RWPE2 (cell line): ENCODE data around the gene NOVA2.

ENCODE experiments used
- ATAC-seq: fragments of 200-7000 bp; cut with Tn5 transposase; 3 replicates; pipeline ENCODE4 v1.9.1; 2021; ENCODE audit warnings: low read depth
- DNase-seq: peaks from one replicate; pipeline ENCODE4 v3.0.0-alpha.2; 2020; ENCODE audit warnings: low spot score
- H3K27ac ChIP-seq: fragments of 450-650 bp; 2 replicates; pipeline ENCODE4 v1.5.1; 2017; ENCODE audit warnings: mild to moderate bottlenecking; ENCODE audit not compliant: poor library complexity, severe bottlenecking
- H3K27me3 ChIP-seq: fragments of 250-450 bp; sonication (Bioruptor Pico); 2 replicates; pipeline ENCODE4 v1.5.1; 2021; ENCODE audit warnings: mild to moderate bottlenecking, moderate library complexity; ENCODE audit not compliant: insufficient read depth, poor library complexity, severe bottlenecking
- H3K36me3 ChIP-seq: fragments of 250-450 bp; sonication (Bioruptor Pico); 2 replicates; pipeline ENCODE4 v1.5.1; 2020; ENCODE audit warnings: low read depth, mild to moderate bottlenecking, moderate library complexity
- H3K4me1 ChIP-seq: fragments of 250-450 bp; sonication (Bioruptor Pico); 2 replicates; pipeline ENCODE4 v1.5.1; 2021; ENCODE audit warnings: mild to moderate bottlenecking, moderate library complexity; ENCODE audit not compliant: insufficient read depth, poor library complexity, severe bottlenecking
- H3K4me3 ChIP-seq: fragments of 250-450 bp; sonication (Bioruptor Pico); 2 replicates; pipeline ENCODE4 v1.5.1; 2021; ENCODE audit warnings: mild to moderate bottlenecking, moderate library complexity; ENCODE audit not compliant: severe bottlenecking
- H3K9me3 ChIP-seq: fragments of 250-450 bp; sonication (Bioruptor Pico); 2 replicates; pipeline ENCODE4 v1.5.1; 2021; ENCODE audit warnings: mild to moderate bottlenecking, moderate library complexity; ENCODE audit not compliant: severe bottlenecking
- CTCF ChIP-seq: fragments of 450-650 bp; IDR thresholded peaks from one replicate; pipeline ENCODE4 v1.5.1; 2017; ENCODE audit warnings: mild to moderate bottlenecking, moderate library complexity; ENCODE audit not compliant: poor library complexity, severe bottlenecking

The NOVA2 gene

GRCh38 chr19:46021531-46022041 lies 47.9 kb upstream of the NOVA2 start:
- DNase-seq, result no peak
- peak; percentile 56 for ATAC-seq
- Histone ChIP-seq H3K9me3 (no peaks in the 10 kb centered on the region), H3K36me3 (no peaks in the 10 kb centered on the region), H3K4me1 (peaks cover 5% of the 10 kb centered on the region), H3K27me3 (no peaks in the 10 kb centered on the region), H3K4me3 (no peak overlapping the region), H3K27ac (no peak overlapping the region)
- no peak for TF ChIP-seq CTCF

GRCh38 chr19:46020819-46021125 lies 47.1 kb upstream of the NOVA2 start:
- Histone ChIP-seq H3K27ac (no peak overlapping the region), H3K27me3 (peaks cover under 1% of the 10 kb centered on the region), H3K4me3 (no peak overlapping the region), H3K36me3 (no peaks in the 10 kb centered on the region), H3K9me3 (no peaks in the 10 kb centered on the region), H3K4me1 (peaks cover 5% of the 10 kb centered on the region)
- no peak for ATAC-seq
- DNase-seq, result no peak
- no peak for TF ChIP-seq CTCF

GRCh38 chr19:46019270-46019669 lies 45.6 kb upstream of the NOVA2 start:
- peaks cover 5% of the 10 kb centered on the region for H3K27me3 ChIP-seq

GRCh38 chr19:46018729-46019251 lies 45.1 kb upstream of the NOVA2 start:
- no peak for TF ChIP-seq CTCF
- DNase-seq (no peak), ATAC-seq (no peak)
- Histone ChIP-seq H3K4me3 (no peak overlapping the region), H3K9me3 (no peaks in the 10 kb centered on the region), H3K4me1 (peaks cover 5% of the 10 kb centered on the region), H3K27me3 (peaks cover 5% of the 10 kb centered on the region), H3K27ac (no peak overlapping the region), H3K36me3 (no peaks in the 10 kb centered on the region)

More at GRCh38 chr19:46019270-46019669, 45.6 kb upstream of the NOVA2 start:
- no peak for ATAC-seq
- Histone ChIP-seq H3K4me3 (no peak overlapping the region), H3K36me3 (no peaks in the 10 kb centered on the region), H3K4me1 (peaks cover 5% of the 10 kb centered on the region), H3K9me3 (no peaks in the 10 kb centered on the region), H3K27ac (no peak overlapping the region)
- DNase-seq, result no peak
- TF ChIP-seq CTCF, result no peak

GRCh38 chr19:46017874-46018675 lies 44.4 kb upstream of the NOVA2 start:
- no peak for TF ChIP-seq CTCF
- no peak for ATAC-seq
- Histone ChIP-seq H3K9me3 (no peaks in the 10 kb centered on the region), H3K27me3 (peaks cover 5% of the 10 kb centered on the region), H3K36me3 (no peaks in the 10 kb centered on the region), H3K27ac (no peak overlapping the region), H3K4me3 (no peak overlapping the region), H3K4me1 (peaks cover 5% of the 10 kb centered on the region)
- DNase-seq, result no peak
